ENCODE results near the gene PHC2. TPM values are rescaled to one million over a fixed set of nuclear protein-coding genes. Genes with fewer than 3 reads are reported as not detected.
A peak's percentile ranks its signal among the peaks of the same experiment; 100 is the strongest.

PHC2 gene
- total RNA-seq, 1 donor from 2014 or later = 69.0 TPM

DNA sequence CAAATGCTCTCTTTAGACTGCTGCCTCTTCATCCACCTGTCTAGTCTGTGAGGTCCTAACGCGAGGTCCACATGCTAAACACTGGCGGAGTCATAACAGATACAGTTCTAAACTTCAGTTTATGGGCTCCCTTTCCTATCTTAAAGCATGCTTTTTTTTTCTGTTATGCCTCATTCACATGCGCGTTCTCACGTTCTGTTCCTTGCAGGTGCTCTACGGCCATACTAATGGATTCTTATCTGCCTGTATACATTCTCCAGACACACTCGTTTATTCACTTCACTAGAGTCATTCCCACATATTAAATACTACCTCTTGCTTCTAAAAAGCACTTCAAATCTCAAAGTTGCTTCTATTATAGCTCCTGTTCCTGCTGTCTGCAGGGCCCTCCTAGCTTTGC is 38.7 kb downstream of the PHC2 start:
- DNase-seq (ENCODE audit: low read depth in 2 of 2) = no peak

DNA sequence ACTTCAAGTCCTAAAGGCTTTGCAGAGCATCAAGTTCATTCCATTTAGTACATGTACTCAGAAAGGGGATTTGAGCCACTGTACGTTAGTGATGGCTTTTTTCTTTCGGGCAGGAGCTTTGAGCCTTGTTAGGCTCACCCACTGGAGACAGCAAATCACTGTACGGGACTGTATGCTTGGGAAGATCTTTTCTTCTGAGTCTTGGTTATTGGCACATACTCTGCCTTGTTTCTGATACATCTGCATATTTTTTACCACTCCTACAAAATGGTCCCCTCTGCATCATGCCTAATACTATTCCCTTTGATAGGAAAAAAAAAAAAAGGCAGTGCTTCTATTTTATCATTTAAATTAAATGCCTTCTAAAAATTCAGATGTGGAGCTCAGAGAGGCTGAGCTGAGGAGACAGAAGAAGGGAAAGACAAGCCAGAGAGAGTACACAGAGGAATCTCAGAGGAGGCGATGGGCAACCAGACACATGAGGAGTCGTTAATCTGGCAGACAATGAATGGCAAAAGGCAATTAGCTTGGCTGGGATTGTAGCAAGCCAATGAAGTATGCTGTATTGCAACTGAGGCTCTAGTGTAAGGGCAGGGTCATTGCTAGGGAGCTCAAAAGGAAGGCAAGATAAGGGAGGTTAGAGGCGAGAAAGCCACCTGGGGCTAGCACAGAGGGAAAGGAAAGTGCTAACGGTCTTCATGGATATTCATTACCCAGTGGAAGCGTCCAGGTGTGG is 39.4 kb downstream of the PHC2 start:
- no peak for DNase-seq (ENCODE audit: low read depth in 2 of 2)

DNA sequence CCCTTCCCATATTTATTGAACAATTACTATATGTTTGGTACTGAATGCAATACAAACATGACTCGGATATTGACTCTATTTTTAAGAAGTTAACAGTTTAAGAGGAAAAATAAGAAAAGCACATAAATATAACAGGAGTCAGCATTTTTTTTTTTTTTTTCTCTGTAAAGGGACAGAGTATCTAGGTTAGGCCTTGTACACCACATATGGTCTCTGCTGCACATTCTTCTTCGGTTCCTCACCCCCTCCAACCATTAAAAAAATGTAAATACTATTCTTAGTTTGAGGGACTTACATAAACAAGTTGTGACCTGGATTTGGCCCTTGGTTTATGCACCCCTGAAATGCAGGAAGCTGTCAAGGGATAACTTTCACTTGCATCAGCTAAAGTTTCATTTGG is 40.4 kb downstream of the PHC2 start:
- peak in 1 of 2 donors; percentile 38 for DNase-seq (ENCODE audit: low read depth in 2 of 2)

DNA sequence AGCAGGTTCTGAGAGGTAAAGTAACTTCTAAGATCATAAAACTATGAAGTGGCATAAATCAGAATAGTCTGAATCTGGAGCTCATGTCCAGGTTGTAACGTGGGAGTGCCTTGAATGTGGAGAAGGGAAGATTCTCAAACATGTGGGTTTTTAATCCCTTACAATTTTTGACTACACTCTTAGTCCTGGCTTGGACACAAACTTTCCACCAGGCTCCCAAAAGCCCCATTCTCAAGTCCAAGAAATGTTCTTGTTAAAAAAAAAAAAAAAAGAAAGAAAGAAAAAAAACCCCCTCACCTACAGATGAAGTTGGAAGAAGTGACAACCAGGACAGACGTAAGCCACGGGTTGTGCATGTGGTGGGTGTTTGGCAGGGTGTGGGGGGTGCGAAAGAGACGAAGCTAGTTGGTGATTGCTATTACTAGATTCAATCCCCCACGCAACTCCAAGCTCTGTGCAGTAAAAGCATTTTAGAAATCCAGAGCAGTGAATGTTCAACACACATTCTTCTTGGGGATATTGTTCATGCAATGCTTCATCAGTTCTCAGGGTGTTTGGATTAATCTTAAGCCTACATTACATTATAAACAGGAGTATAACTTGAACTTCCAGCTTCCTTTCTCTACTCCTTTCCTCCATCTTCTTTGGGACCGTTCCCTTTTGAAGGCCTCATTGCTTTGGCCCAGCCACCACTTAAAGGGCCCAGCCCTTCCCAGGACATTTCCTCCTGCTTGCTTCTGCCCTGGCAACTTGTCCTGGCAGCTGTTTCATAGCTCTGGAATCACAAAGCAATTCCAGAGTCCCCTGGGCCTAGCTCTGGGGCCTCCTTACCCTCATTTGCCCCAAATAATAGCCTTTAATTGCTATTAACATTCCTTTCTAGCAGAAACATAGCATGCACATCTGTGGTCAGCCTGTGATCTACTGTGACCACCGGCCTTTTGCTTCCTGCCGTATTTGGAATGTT is 41.8 kb downstream of the PHC2 start:
- DNase-seq (ENCODE audit: low read depth in 2 of 2) = no peak

DNA sequence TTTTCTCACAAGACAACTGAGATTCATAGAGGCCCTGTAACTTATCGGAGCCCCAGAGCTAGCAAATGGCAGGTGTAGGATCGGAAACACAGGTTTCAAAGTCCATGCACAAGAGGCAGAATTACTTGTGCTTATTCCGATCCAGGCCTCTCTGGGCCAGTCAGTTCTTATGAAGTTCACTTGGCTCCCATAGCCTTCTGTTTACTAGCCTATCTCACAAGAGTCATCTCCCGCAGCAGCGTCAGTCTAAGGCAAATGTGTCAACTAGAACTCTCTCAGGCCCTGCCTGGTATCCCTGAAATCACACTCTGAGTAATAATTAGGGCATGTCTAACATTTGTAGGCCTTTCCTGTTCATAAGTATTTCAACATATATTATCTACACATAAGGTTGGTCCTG is 43.3 kb downstream of the PHC2 start:
- peak in 1 of 2 donors; percentile 79 for DNase-seq (ENCODE audit: low read depth in 2 of 2)

DNA sequence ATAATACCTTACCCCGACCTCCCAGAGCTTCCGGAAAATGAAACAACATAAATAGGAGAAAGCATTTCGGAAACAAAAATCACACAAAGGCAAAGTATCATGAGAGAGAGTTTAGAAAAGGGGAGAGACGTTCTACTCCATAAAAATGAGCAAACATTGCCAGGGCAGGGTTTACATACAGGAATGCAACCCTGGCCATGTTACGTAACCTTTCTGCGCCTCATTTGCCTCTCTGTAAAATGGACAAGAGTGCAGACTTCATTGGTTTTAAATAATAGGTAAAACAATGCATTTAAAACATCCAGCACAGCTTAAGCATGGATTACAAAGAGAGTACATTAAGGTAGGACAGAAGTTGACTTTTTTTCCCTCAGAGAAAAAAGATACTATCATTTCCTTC is 45.6 kb downstream of the PHC2 start:
- DNase-seq (ENCODE audit: low read depth in 2 of 2) = no peak

DNA sequence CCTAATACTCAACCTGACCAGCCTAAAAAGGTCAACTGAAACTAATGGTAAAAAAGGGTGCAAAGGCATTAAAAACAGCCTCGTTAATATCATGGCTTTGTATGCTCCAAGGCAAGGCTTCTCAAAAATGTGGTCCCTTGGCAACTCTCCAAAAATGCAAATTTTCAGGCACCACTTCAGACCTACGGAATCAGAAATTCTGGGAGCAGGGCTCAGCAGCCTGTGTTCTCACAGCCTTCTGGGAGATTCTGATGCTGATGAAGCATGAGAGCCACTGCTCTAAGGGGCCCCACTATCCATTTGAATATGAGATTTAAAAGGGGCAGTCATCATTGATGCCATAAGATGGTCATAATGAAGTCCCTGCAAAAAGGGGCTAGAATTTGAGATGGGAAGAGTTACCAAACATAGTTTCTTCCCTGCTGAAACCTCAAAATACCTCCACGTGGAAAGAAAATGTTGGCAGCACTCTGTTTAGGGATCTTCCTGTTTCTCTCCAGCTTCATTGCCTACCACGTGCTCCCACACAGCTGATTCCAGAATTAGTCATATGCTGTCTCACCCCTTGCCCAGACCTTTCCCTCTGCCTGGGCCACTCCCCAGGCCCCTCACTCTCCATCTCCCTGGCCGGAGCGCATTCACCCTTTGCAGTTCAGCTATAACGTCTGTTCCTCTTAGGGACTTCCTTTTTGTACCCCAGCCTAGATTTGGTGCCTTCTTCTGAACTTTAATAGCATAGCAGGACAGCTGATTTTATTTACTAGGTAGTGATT is 46.7 kb downstream of the PHC2 start:
- peak; percentile 69 to 77 for DNase-seq (ENCODE audit: low read depth in 2 of 2)

DNA sequence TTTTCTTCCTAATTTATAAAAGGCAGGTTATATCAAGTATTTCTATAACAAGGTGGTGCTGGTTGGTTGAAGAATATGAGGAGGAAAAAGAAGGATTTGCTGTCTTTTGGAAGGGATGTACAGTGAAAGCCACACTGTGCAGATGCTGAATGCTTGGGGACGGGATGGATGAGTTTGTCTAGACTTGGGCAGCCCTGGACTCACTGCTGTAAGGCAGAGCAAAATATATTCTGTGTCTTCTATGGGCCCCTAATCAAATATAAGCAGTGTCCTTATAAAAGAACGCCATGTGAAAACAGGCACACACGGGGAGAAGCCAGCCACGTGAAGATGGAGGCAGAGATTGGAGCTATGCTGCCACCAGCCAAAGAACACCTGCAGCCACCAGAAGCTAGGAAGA is 47.4 kb downstream of the PHC2 start:
- DNase-seq (ENCODE audit: low read depth in 2 of 2) = no peak

DNA sequence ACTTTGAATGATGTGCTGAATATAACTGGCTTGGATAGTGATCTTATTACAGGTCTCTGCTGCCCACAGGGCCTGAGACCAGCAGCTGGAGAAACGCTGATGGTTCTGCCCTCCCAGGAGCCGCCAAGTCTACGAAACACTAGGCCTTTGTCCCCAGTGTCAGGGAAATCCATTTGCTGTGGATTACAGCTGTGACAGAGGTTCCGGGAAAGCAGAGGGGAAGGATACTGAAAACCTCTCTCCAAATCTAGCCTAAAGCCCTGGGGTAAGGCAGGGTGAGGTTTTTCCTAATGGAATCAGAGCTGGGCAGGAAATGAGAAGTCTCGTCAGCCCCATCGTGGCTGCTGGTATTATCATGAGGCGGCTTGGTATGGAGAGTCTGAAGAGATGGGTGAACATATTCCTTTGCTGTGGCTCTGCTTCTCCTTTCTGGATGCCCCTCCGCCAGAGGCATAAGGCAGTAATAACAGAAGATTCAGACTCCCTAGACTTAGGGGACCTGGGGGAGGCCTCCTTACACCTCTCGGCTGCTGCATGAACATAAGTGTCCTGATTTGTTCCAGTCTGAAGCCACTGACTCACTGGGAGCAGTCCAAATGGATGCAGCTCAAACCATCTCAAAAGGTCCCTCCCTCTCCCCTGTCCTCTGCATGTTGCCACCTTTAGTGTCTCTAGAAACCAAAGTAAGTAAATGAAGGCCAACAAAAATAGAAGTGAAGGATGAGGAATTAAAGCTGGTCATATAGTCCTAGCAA is 48.1 kb downstream of the PHC2 start:
- no peak for DNase-seq (ENCODE audit: low read depth in 2 of 2)

DNA sequence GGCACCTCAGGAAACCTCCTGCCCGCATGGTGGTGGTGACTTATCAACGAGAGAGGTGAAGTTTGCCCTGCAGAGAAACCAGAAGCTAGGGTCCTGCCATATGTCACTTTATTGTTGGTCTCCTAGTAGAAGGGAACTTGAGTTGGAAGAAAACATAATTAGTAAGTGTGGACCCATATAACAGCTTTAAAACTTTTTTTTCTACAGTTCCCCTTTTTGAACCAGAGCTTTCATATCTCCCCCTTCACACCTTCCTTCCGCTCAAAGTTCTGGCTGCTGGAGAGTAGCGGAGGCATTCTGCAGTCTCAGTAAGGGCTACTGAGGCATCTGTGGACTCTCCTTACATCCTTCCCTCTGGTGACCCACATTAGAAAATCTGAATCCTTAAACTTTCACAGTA is 48.9 kb downstream of the PHC2 start:
- no peak for DNase-seq (ENCODE audit: low read depth in 2 of 2)

DNA sequence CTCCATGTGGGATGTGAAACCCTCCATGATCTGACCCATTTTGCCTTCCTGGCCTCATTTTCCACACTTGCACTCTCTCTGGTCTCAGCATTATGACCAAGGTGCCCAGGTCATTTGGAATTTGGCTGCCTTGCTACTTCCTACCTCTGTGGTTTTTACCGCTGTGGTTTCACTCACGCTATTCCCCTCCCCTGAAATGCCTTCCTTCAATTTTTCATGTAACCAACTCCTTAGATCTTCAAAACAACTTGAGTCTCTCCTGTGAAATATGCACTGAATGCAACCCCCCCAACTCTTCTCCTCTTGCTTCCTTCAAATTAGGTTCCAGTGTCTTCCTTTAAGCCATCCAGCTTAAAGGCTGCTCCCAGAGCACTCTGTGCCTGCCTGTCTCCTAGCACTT is 50.1 kb downstream of the PHC2 start:
- no peak for DNase-seq (ENCODE audit: low read depth in 2 of 2)

DNA sequence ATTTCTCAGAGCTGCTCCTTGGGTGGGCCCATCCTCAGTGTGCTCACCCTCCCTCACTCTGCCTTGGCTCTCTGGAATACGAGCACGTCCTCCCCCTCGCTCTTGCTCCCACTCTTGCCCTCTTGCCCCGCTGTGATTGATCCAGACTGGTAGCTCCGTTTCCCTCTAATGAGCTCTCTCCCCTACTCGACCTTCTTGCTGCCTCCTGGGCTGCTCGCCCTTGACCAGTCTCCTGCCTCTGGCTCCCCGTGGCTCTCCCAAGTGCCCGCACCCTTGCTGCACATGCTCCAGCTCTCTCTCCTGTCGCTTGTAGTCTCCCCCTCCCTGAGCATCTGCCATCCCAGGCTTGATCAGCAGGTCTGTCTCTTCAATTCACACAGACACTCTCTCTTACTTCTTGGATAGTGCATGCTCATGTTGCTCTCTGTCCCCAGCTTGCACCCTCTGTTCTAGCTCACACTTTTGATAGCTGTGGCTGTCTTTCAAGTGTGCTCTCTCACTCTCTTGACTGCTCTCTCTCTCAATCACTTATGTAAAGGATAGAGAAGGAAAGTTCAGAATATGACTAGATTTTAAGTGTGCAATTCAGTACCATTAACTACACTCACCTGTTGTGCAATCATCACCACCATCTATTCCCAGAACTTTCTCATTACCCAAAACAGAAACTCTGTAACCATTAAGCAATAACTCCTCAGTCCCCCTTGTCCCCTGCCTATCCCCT is 51.1 kb downstream of the PHC2 start:
- DNase-seq (ENCODE audit: low read depth in 2 of 2) = no peak

DNA sequence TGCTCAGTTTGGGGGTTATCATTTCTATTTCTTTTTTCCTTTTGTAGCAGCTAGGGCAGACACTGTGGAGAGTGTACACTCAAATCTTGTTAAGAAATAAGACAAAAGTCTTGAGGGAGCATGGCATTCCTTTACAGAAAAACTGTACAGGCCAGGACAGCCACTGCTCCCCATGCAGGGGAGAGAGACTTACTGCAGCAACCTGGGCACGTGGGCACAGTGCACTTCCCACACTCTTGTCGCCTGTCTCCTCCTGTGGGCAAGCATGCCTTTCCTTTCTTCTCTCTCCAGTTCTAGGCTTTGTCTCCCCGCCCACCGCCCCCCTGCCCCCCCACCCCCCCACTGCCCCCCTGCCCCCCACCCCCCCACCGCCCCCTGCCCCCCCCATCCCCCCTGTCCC is 51.9 kb downstream of the PHC2 start:
- DNase-seq (ENCODE audit: low read depth in 2 of 2) = no peak

DNA sequence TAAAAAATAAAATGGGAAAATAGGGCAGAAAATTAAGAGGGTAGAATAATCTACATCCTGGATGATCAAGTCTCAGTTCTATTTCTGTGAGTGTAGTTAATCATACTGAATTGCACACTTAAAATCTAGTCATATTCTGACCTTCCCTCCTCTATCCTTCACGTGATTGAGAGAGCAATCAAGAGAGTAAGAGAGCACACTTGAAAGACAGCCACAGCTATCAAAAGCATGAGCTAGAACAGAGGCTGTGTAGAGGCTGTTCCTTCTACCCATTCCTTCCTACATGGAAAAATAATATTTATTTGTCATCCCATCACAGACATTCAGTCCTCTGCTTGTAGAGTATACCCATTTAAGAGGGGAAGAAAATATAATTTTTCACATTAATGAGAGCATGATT is 52.4 kb downstream of the PHC2 start:
- no peak for DNase-seq (ENCODE audit: low read depth in 2 of 2)

DNA sequence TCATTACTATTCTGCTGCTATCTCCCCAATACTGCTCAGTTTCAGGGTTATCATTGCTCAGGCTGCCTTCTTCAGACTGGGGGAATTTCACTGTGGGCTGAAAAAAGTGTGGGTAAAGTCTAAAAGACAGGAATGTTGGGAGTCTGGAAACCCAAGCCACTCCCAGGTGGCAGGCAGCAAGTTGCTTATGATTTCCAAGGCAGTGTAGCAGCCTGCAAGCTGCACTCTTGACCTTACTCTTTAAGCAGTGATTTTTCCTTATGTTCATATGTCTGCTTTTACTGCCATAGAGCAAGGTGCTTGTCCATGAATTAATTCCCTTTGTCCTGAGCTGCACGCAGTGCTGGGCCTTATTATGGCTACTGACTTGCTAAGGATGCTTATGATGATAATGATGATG is 53.1 kb downstream of the PHC2 start:
- peak in 1 of 2 donors; percentile 26 for DNase-seq (ENCODE audit: low read depth in 2 of 2)

DNA sequence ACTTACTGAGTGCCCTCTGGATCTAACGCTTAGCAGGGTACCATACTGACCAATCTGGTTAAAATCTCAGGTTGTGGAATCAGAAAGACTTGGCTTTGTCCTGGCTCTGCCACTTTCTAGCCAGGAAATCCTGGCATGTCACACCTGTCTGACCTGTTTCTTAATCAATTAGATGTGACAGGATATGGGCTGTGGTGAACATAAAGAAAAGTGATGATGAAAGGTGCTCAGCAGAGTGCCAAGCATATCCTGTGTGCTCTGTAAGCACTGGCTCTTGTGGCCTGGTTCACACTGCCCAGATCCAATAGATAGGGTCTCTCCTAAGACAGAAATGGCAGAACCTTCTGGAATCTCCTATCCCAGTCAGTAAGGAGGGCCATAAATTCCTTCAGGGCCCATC is 53.9 kb downstream of the PHC2 start:
- DNase-seq (ENCODE audit: low read depth in 2 of 2) = no peak

DNA sequence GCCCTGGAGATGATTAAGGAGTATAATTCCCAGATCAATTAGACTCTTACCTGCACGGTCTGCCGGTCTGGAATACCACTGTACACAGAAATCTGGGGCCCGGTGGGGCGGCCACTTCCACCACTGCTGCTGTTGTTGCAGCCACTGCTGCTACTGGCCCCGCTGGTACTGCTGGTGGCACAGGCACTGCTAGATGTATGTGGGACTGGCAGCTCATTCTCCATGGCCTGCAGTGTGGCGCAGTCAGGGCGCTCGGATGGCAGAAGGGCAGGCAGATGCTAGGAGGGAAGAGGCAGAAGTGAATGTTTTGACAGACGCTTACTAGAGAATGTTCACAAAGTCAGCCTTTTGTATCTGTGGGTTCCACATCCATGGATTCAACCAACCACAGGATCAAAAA is 55.6 kb downstream of the PHC2 start:
- no peak for DNase-seq (ENCODE audit: low read depth in 2 of 2)

DNA sequence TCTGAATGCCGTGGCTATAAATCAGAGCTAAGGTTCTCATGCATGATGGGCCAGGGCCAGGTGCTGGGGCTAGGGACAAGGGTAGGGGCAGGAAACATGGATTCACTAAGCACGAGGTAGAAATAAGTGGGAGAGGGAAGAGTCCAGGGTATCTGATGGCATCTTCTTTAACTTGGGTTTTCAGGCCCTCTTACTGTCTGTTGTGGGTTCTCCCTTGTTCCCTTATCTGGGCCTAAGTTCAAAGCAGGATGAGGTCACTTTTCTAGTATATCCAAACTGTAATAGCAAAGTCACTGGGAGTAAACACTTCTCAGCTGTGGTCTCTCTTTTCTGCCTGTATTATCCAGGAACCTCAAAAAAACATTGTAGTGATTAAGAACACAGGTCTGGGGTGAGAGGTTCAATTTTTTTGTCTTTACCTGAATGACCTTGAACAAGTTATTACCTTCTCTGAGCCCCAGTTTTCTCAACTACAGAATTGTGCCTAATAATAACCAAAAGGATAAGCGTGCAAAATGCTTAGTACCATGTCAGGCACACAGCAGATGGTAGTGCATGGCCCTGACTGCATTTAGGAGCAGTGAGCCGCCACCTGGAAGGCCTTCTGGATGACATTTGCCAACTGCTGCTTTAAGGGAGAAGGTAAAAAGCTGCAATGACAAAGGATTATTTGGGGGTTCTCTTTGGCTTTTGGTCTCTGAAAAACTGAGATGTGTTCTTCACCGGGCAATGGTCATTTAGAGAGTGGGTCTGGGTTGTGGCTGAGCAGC is 56.4 kb downstream of the PHC2 start:
- DNase-seq (ENCODE audit: low read depth in 2 of 2) = peak in 1 of 2 donors; percentile 14

DNA sequence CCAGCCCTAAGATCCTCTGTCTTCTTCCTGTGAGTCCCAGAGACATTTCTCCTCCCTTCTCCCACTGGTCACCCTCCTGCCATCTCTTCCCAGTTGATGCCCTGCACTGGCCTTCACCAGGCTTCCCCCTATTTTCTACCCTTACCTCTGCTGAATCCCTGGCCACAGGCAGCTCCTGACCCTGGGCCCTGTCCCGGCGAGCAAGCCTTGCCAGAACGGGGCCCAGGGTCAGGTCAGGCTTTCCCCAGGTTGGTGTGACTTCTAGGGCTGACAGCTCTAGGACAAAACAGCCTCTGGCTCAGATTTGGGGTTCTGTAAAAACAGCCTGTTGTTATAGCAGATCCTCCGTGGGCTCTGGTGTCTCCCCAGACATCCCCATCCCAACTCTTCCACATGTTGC is 57.3 kb downstream of the PHC2 start:
- no peak for DNase-seq (ENCODE audit: low read depth in 2 of 2)

DNA sequence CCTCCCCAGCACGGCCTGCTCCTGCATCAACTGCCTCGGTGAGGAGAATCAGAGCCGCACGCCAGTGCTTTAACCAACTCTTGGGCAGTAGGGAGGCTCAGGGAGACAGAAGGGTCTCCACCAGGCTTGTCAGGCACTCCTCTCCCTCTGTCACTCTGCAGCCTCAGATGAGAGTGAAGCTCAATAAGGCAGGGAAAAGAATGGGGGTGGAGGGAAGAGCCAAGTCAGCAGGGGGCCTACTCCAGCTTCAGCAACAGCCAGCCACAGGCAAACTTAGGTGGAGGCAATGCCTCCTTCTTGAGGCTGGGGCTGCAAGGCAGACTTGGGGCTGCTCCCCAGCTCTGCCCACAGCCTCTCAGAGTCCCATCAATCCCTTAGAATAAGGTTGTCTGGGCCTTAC is 58.2 kb downstream of the PHC2 start:
- DNase-seq (ENCODE audit: low read depth in 2 of 2) = peak in 1 of 2 donors; percentile 23

All from lung microvascular endothelial cell (primary cell).